Mucosa of rectum (tissue), 2 donors: Measurements from ENCODE around the gene SFXN5.

Experiments
- H3K27ac ChIP-seq, 2 donors: one replicate each; pipeline ENCODE4 v1.7.0; 2013; ENCODE audit warnings: inconsistent platforms in 2 of 2, low read depth in 2 of 2, low read length in 2 of 2
- H3K27me3 ChIP-seq, 2 donors: one replicate each; pipeline ENCODE4 v1.7.0; 2013; ENCODE audit warnings: low read length in 2 of 2; ENCODE audit not compliant: control insufficient read depth in 2 of 2, insufficient read depth in 2 of 2
- H3K36me3 ChIP-seq, 2 donors: one replicate each; pipeline ENCODE4 v1.7.0; 2013; ENCODE audit warnings: low read length in 2 of 2; ENCODE audit not compliant: control insufficient read depth in 2 of 2, insufficient read depth in 2 of 2
- H3K4me1 ChIP-seq, 2 donors: one replicate each; pipeline ENCODE4 v1.7.0; 2013; ENCODE audit warnings: low read length in 2 of 2, mild to moderate bottlenecking in 1 of 2; ENCODE audit not compliant: control insufficient read depth in 2 of 2, insufficient read depth in 2 of 2
- H3K4me3 ChIP-seq, 2 donors: one replicate each; pipeline ENCODE4 v1.7.0; 2013; ENCODE audit warnings: low read length in 2 of 2
- H3K9ac ChIP-seq, 2 donors: one replicate each; pipeline ENCODE4 v1.7.0; 2013; ENCODE audit warnings: low read length in 2 of 2, low read depth in 1 of 2, mild to moderate bottlenecking in 1 of 2
- H3K9me3 ChIP-seq, 2 donors: one replicate each; pipeline ENCODE4 v1.7.0; 2013; ENCODE audit warnings: low read length in 2 of 2; ENCODE audit not compliant: control insufficient read depth in 2 of 2
- donor health status: healthy.
- donor health status: Normal muscosa, but diverticular disease.

SFXN5 gene

DNA sequence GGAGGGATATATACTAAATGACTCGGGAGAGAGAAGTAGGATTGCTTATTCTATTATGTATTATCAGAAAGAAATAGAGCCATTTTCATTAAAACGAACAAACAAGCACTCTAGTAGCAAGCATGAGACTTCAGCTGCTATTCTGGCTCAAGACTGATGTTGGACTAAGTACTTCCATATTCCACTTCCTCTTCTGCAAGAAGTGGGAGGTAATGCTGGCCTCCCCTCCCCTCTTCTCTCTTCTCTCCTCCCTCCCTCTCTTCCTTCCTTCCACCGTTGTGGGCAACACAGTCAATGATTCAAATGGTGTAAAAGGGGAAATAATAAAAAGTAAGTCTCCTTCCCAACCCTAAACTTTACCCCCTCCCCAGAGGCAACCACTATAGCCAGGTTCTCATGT is 91.6 kb downstream of the SFXN5 start:
- Histone ChIP-seq H3K27ac (no peak overlapping the region), H3K27me3 (no peaks in the 10 kb centered on the region), H3K9me3 (no peaks in the 10 kb centered on the region), H3K4me1 (peaks cover 7 to 18% of the 10 kb centered on the region in 2 donors), H3K36me3 (no peaks in the 10 kb centered on the region), H3K9ac (no peak overlapping the region), H3K4me3 (no peak overlapping the region)

DNA sequence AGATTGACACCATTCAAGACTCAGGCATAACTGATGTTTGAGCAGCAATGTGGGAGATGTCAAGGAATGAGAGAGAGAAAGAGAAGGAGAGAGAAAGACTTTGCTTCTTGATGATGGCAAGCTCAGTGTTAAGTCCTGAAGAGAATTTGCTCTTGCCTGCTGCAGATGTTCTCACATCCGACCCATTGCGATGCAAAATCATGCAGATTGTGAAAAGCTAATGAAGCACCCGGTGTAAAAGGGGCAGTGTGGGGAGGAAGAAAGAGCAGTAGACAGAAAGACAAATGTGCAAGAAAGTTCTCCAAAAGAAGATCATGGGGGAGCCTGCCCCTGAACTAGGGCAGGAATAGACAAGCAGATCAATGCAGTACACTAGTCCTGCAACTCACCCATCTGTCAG is 96.5 kb downstream of the SFXN5 start:
- no peak overlapping the region for H3K27ac ChIP-seq
- H3K9me3 ChIP-seq: no peaks in the 10 kb centered on the region
- no peaks in the 10 kb centered on the region for H3K36me3 ChIP-seq
- H3K4me3 ChIP-seq: no peak overlapping the region
- no peaks in the 10 kb centered on the region for H3K4me1 ChIP-seq
- no peaks in the 10 kb centered on the region for H3K27me3 ChIP-seq
- no peak overlapping the region for H3K9ac ChIP-seq

DNA sequence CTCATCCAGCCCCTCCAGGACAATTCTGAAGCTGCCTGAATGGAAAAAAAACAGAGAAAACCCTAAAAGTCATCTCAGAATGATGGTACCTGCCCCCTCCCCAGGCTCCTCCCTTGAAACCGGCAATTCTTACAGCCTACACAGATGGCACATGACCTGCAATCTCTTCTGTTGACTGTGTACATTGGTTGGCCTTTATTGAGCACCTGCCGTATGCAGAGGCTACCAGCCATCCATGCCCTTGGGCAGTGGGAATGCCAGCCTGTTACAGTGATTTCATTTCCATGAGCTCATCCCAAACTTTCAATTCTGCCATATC is 97.1 kb downstream of the SFXN5 start:
- Histone ChIP-seq H3K36me3 (no peaks in the 10 kb centered on the region), H3K27me3 (no peaks in the 10 kb centered on the region), H3K9ac (no peak overlapping the region)

DNA sequence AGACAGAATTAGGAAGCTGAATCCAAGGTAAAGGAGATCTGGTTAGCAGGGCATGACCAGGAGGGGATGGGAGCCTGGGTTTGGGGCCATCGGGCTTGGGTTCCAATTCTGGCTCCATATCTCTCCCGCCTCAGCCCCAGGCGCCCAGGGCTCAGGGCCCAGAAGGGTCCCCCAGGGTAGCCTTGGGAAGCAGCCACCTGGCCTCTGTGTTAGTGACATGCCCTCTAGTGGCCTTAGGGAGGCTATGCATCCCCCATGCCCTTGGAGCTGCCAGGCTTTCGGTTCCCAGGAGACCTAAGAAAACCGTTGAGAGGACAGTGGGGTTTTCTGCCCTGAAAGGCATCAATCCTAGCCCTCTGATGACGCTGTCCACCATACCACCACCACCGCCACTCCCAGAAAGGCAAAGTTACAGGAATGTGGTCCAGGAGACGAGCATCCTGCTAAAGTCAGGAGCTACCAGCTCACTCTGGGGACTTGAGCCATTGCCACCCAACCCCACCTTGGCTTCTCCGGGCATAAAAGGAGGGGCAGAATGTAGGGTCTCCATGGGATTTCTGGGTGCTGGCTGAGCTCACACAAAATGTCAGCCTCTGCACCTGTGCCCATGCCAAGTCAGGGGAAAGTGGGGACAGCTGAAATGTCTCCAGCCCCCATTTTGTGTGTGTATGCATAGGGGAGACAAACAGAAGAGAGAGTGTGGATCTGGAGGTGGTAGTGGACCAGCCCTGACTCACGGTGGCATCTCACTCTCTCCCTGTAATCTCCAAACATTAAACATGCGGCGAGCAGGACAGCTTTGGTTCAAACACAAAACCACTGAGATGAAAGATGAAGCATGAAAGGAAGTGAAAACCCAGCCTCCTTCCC is 97.7 kb downstream of the SFXN5 start:
- Histone ChIP-seq H3K9ac (no peak overlapping the region), H3K9me3 (no peaks in the 10 kb centered on the region), H3K36me3 (no peaks in the 10 kb centered on the region)

More for the DNA sequence above, 97.1 kb downstream of the SFXN5 start:
- Histone ChIP-seq H3K27ac (no peak overlapping the region), H3K9me3 (no peaks in the 10 kb centered on the region), H3K4me1 (no peaks in the 10 kb centered on the region), H3K4me3 (no peak overlapping the region)

DNA sequence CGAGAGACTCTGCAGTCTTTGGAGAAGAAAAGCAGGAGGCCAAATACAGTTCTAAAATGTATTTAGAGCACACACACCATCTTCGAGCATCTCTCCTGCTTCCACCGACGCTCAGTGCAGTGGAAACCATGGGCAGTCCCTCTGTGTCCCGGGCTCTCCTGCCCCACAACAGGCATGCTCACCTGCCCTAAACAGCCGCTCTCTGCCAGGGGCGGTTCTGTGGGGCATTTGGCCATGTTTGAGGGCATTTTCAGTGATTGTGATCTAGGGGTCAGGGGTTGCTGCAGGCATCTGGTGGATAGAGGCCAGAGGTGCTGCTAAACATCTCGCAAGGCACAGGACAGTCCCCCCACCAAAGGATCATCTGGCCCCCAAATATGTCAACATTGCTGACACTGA is 98.4 kb downstream of the SFXN5 start:
- Histone ChIP-seq H3K4me3 (no peak overlapping the region), H3K27ac (no peak overlapping the region), H3K9ac (no peak overlapping the region), H3K4me1 (no peaks in the 10 kb centered on the region), H3K9me3 (no peaks in the 10 kb centered on the region), H3K27me3 (no peaks in the 10 kb centered on the region), H3K36me3 (no peaks in the 10 kb centered on the region)

More for the DNA sequence above, 97.7 kb downstream of the SFXN5 start:
- Histone ChIP-seq H3K4me3 (no peak overlapping the region), H3K27ac (no peak overlapping the region), H3K27me3 (no peaks in the 10 kb centered on the region), H3K4me1 (no peaks in the 10 kb centered on the region)

DNA sequence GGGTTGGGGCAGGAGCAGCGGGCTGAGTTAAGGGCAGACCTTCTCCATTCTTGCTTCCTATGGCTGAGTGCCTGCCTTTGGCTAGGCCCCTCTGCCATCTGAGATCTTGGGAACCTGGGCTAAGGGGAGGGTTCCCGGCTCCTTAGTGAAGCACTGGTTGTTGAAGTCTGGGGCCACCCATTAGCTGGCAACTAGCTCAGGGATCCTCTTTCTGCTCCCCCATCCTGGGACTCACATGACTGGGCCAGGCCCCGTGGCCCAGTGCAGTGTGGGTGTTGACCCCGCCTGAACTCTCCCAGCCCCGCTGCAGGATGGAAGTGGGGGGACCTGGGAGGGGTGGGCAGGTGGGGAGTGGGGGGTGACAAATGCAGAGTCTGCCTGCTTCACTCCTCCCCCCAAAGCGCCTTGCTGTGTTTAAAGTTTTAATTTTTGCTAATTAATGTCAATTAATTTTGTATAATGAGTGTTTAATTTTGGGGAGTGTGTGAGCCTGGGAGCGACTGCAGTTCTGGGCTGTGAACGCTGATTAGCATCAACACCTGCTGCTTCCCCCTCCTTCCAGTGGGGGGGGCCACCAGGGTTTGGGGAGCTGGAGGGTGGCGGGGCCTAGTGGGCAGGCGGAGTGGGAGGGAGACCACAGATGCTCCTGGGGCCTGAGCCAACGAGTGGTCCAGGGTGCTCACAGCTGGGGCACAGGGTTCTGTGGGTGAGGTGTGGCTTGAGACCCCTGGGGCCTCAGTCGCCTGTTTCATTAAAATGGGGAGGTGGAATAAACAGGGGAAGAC is 99.0 kb downstream of the SFXN5 start:
- no peak overlapping the region for H3K27ac ChIP-seq
- no peak overlapping the region for H3K4me3 ChIP-seq
- H3K4me1 ChIP-seq: no peaks in the 10 kb centered on the region
- H3K36me3 ChIP-seq: no peaks in the 10 kb centered on the region
- no peaks in the 10 kb centered on the region for H3K9me3 ChIP-seq
- H3K27me3 ChIP-seq: no peaks in the 10 kb centered on the region
- H3K9ac ChIP-seq: no peak overlapping the region

DNA sequence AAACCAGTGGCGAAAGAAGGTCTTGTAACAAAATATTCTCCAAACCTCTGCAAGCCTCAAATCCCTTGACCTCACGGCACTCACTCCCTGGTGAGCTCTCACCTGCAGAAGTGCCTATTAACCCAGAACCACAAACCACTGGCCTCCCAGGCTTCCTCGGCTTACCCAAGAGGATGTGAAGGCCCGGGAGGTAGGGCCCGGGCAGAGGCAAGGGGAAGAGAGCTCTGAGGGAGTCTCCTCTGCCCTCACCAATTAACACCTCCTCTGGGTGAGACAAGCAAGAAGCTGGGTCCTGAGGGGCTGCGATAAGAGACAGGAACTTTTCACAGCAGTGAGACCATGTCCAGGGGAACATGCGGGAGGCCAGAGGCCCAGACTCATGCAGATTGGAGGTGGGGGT is 100.5 kb downstream of the SFXN5 start:
- no peaks in the 10 kb centered on the region for H3K27me3 ChIP-seq
- no peak overlapping the region for H3K9ac ChIP-seq
- H3K4me3 ChIP-seq: no peak overlapping the region
- H3K36me3 ChIP-seq: no peaks in the 10 kb centered on the region
- H3K4me1 ChIP-seq: no peaks in the 10 kb centered on the region
- H3K27ac ChIP-seq: no peak overlapping the region
- H3K9me3 ChIP-seq: no peaks in the 10 kb centered on the region

DNA sequence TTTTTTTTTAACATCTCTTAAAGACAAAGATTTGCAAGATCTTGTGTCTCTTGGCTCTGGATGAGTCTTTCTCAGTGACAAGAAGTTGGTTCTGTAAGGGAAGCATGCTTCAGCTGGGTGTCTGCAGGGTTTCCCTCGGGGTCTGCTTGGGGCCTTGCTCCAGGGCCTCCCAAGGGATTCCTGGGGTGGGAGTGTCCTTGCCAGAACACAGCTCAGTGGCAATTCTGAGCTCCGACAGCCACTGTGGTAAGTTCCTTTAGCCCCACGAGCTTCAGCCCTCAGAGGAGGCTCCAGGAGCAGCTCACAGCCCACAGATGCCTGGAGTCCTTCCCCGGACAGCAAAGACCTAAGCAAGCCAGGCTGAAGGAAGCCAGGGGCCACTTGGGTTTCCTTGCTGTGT is 101.8 kb downstream of the SFXN5 start:
- Histone ChIP-seq H3K27me3 (no peaks in the 10 kb centered on the region), H3K36me3 (no peaks in the 10 kb centered on the region), H3K4me3 (no peak overlapping the region)

DNA sequence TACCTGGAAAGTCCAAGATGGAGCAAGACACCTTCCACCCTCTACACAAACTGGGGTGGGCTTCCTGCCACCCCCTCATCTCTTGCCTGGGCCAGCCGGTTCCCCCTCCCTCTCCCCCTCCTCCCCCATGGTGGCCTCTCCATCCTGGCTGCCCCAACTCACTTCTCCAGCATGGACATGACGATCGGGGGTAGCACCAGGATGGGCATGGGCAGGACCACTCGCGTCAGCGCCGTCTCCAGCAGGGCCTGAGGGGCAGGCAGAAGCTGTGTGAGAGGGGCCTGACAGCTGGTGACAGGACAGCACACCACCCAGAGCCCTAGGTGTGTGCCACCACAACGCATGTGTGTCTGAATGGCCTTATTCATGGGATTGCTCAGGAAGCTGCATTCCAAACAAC is 103.2 kb downstream of the SFXN5 start:
- Histone ChIP-seq H3K4me1 (no peaks in the 10 kb centered on the region), H3K27ac (no peak overlapping the region), H3K9ac (no peak overlapping the region), H3K36me3 (no peaks in the 10 kb centered on the region), H3K9me3 (no peaks in the 10 kb centered on the region), H3K4me3 (no peak overlapping the region), H3K27me3 (no peaks in the 10 kb centered on the region)

More for the DNA sequence above, 101.8 kb downstream of the SFXN5 start:
- Histone ChIP-seq H3K9me3 (no peaks in the 10 kb centered on the region), H3K4me1 (no peaks in the 10 kb centered on the region), H3K9ac (no peak overlapping the region), H3K27ac (no peak overlapping the region)

DNA sequence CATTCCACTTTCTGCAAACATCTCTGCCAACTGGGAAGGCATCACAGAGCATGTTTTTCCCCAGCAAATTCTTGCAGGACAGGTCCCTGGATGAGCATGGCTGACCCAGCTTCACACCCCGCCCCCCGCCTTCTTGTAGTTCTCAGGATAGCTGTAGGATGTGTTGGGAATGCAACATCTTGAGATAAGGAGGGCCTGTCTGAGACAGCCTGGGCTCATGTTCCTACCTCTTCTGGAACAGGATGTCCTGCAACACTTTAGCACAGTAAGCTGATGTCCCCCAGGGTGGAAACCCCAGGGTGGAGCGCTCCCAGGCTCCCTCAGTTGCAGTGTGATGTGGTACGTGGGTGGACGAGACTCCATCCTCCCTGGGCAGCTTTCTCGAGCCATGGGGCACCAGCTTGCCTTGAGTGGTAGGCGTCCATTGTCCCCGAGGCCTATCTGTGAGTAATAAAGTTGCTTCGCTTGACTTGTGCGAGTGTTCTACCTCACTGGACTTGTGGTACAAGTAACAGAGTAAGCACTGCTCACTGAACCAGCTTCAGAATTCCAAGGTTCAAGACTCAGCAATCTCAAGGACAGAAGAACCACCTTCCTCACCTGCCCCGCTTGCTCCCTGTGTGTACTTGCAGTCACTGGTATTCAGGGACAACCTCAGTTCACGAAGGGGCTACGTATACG is 105.6 kb downstream of the SFXN5 start:
- H3K27ac ChIP-seq: no peak overlapping the region
- no peaks in the 10 kb centered on the region for H3K36me3 ChIP-seq
- no peaks in the 10 kb centered on the region for H3K4me1 ChIP-seq
- H3K9me3 ChIP-seq: no peaks in the 10 kb centered on the region
- H3K27me3 ChIP-seq: no peaks in the 10 kb centered on the region
- H3K9ac ChIP-seq: no peak overlapping the region
- no peak overlapping the region for H3K4me3 ChIP-seq
